Activated B cell treated with CpG ODN at 0.5 μM for 24 hours (primary cell): ENCODE measurements around the gene CNTNAP2. TPM values are rescaled to one million over a fixed set of nuclear protein-coding genes. Genes with fewer than 3 reads are reported as not detected.

Experiments used
- ATAC-seq: fragments of 200-7000 bp; cut with Tn5 transposase; one replicate; pipeline ENCODE4 v1.10.0; 2021; ENCODE audit warnings: low read depth, mild to moderate bottlenecking, moderate library complexity
- CTCF ChIA-PET: fragments of 350-600 bp; sonication (Branson Sonifier 250); formaldehyde crosslinking; loops from one replicate; lab custom pipeline; 2021; ENCODE audit warnings: antibody characterized with exemption; lab: Charles Lee
- POLR2A ChIA-PET: fragments of 350-600 bp; sonication (Branson Sonifier 250); formaldehyde crosslinking; loops from one replicate; lab custom pipeline; 2021; ENCODE audit warnings: antibody characterized with exemption; lab: Charles Lee
- DNase-seq: peaks from one replicate; pipeline ENCODE4 v3.0.0; 2022
- H3K27ac Mint-ChIP-seq: one replicate; pipeline ENCODE4 v1.8.0; 2020; ENCODE audit warnings: mixed read lengths
- H3K27me3 Mint-ChIP-seq: one replicate; pipeline ENCODE4 v1.8.0; 2021; ENCODE audit warnings: mixed read lengths
- H3K36me3 Mint-ChIP-seq: one replicate; pipeline ENCODE4 v1.8.0; 2021; ENCODE audit warnings: low read depth, mixed read lengths
- H3K4me1 Mint-ChIP-seq: one replicate; pipeline ENCODE4 v1.8.0; 2021; ENCODE audit warnings: mixed read lengths
- H3K4me3 Mint-ChIP-seq: one replicate; pipeline ENCODE4 v1.8.0; 2020; ENCODE audit warnings: mild to moderate bottlenecking, mixed read lengths
- H3K9me3 Mint-ChIP-seq: one replicate; pipeline ENCODE4 v1.8.0; 2020; ENCODE audit warnings: mixed read lengths
- CTCF ChIP-seq: fragments of 200-600 bp; IDR thresholded peaks from one replicate; pipeline ENCODE4 v1.8.0; 2022; ENCODE audit warnings: antibody characterized with exemption, mild to moderate bottlenecking
- intact Hi-C: fragments of 100-400 bp; cut with micrococcal nuclease; formaldehyde crosslinking; loops from one replicate; pipeline ENCODE4 v1.15.1; 2024
- total RNA-seq: library from RNA; stranded (reverse); gene quantifications from 2 replicates; pipeline ENCODE4 v1.2.3, GENCODE V29; 2022

CNTNAP2 gene
- total RNA-seq, 1 donor from 2014 or later, result 0.84 TPM

GRCh38 chr7:146411975-146412374 is 295.4 kb downstream of the CNTNAP2 start:
- intact Hi-C loops, result no loop called here
- no peaks in the 10 kb centered on the region for H3K27me3 Mint-ChIP-seq
- no peak for TF ChIP-seq CTCF
- no peak overlapping the region for H3K4me3 Mint-ChIP-seq
- no peaks in the 10 kb centered on the region for H3K36me3 Mint-ChIP-seq
- ATAC-seq (no peak), DNase-seq (no peak)
- no peaks in the 10 kb centered on the region for H3K4me1 Mint-ChIP-seq
- no peaks in the 10 kb centered on the region for H3K9me3 Mint-ChIP-seq
- no peak overlapping the region for H3K27ac Mint-ChIP-seq
- ChIA-PET CTCF (no interaction called here), POLR2A (no interaction called here)

- Mint-ChIP-seq H3K4me1 (no peaks in the 10 kb centered on the region), H3K4me3 (no peak overlapping the region), H3K36me3 (no peaks in the 10 kb centered on the region), H3K27me3 (no peaks in the 10 kb centered on the region), H3K9me3 (no peaks in the 10 kb centered on the region), H3K27ac (no peak overlapping the region)
- intact Hi-C loops, result no loop called here
- TF ChIP-seq CTCF, result no peak
- ChIA-PET CTCF (no interaction called here), POLR2A (no interaction called here)
- DNase-seq (no peak), ATAC-seq (no peak)
Measured at GRCh38 chr7:146412781-146413180, 296.2 kb downstream of the CNTNAP2 start.

DNA sequence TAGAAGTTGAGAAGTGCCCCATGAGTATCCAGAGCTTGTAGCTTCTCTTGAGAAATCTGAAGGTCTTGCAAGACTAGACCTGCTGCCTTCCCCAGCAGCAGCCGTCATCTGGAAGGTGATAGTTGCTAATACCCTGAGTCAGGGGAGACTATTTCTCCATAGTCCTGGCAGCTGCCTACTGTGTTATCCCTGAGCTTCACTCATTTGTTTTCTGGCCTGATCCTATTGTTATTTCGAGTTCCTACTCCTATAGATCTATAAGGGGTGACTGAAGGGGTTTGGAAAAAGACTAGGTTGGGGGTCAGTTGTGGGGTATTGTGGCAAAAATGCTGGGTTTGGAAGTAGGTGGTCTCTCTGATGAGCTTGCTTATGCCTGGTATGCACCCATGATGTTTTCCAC is 297.8 kb downstream of the CNTNAP2 start:
- intact Hi-C loops, result no loop called here
- ATAC-seq, result no peak
- Mint-ChIP-seq H3K9me3 (no peaks in the 10 kb centered on the region), H3K36me3 (no peaks in the 10 kb centered on the region), H3K4me1 (no peaks in the 10 kb centered on the region), H3K27me3 (no peaks in the 10 kb centered on the region), H3K27ac (no peak overlapping the region), H3K4me3 (no peak overlapping the region)
- no peak for DNase-seq
- CTCF ChIA-PET, result no interaction called here
- TF ChIP-seq CTCF, result no peak
- POLR2A ChIA-PET, result no interaction called here

DNA sequence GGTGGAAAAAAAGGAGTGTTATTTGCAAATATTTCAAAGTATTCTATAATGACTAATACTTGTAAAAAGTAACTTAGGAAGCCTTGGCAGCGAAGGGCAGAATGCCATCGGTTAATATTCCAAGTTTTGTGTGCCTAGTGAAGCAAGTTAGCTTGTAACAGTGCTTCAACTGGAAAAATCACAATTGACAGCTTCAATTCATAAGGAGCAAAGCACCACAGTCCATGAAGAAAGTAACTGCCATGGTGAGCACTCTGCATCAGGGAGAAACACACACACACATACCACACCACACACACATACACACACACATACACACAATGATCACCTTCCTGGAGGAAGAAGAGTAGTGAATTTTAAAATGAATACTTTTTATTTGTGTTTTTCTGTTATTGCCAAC is 298.3 kb downstream of the CNTNAP2 start:
- no peak for DNase-seq
- Mint-ChIP-seq H3K4me1 (no peaks in the 10 kb centered on the region), H3K4me3 (no peak overlapping the region), H3K27me3 (no peaks in the 10 kb centered on the region), H3K36me3 (no peaks in the 10 kb centered on the region), H3K9me3 (no peaks in the 10 kb centered on the region), H3K27ac (no peak overlapping the region)
- TF ChIP-seq CTCF, result no peak
- intact Hi-C loops, result no loop called here
- ChIA-PET POLR2A (no interaction called here), CTCF (no interaction called here)
- ATAC-seq, result no peak

- ChIA-PET POLR2A (no interaction called here), CTCF (no interaction called here)
- DNase-seq (no peak), ATAC-seq (no peak)
- no peaks in the 10 kb centered on the region for H3K9me3 Mint-ChIP-seq
- TF ChIP-seq CTCF, result no peak
- intact Hi-C loops, result no loop called here
- no peaks in the 10 kb centered on the region for H3K36me3 Mint-ChIP-seq
- no peaks in the 10 kb centered on the region for H3K27me3 Mint-ChIP-seq
- H3K4me1 Mint-ChIP-seq, result no peaks in the 10 kb centered on the region
- H3K27ac Mint-ChIP-seq, result no peak overlapping the region
- no peak overlapping the region for H3K4me3 Mint-ChIP-seq
Measured at GRCh38 chr7:146417176-146417575, 300.6 kb downstream of the CNTNAP2 start.
